GM21360 (cell line): ENCODE results near the gene RSPH4A.
A peak's percentile ranks its signal among the peaks of the same experiment; 100 is the strongest.
"Not testable (repeated sequence)": the region's sequence is repeated elsewhere in the genome, so short reads cannot be mapped to it uniquely, and the experiment has no call there.

Experiments used
- ATAC-seq: cut with Tn5 transposase; IDR thresholded peaks from one replicate; pipeline ENCODE4 v1.9.1; 2021; ENCODE audit warnings: mild to moderate bottlenecking, moderate library complexity; ENCODE audit not compliant: unreplicated experiment

RSPH4A gene

DNA sequence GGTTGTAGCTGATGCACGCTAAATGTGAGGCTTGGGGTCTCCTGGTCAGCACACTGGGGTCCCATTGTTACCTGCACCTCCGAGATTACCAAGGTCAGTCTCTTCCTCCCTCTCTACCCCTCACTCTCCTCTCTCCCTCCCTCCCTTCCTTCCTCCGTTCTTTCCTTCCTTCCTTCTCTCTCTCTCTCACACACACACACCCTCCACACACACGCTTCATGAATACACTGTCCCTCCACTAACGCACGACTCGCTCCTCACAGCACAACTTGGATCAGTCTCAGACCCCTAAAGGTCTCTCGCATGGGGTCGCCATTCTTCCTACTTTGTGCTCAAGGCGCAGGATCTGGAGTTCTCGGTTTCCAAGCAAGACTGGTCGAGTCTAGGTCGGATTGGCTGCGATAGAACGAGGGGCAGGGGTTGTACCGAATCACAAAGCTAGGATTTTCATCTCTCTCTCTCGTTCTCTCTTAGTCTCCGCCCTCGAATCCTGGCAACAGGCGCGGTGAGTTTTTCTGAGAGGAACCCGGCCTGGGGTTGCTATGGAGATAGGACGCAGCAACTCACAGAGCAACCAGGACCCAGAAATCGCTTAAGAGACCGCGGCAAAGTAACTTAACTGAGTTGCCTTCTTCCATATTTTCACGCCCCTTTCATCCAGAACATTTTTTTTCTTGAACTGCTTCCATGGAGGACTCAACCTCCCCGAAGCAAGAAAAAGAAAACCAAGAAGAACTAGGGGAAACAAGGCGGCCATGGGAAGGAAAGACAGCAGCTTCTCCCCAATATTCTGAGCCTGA lies at the start of gene RSPH4A:
RSPH4A (plus strand) TSS at position 543 of the 800 bp plus-strand sequence; CDS start at position 688, 145 bp downstream.
- ATAC-seq = peak; percentile 100

DNA sequence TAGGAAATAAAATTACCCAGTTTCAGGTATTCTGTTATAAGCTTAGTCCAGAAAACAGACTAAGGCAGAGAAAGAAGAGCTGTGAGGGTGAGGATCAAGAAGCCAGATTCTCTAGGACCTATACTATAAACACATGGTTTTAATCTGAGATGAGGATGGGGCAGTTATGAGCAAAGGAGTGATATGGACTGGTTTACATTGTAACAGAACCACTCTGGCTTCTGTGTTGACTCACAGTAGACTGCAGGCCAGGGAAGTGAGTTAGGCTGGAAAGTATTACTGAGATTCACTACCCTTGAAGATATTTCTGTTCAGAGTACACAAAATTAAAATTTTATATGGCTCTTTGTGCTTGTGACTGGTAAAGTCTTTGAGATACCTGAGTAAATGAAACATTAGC lies 48.2 kb upstream of the RSPH4A start:
- no peak for ATAC-seq

DNA sequence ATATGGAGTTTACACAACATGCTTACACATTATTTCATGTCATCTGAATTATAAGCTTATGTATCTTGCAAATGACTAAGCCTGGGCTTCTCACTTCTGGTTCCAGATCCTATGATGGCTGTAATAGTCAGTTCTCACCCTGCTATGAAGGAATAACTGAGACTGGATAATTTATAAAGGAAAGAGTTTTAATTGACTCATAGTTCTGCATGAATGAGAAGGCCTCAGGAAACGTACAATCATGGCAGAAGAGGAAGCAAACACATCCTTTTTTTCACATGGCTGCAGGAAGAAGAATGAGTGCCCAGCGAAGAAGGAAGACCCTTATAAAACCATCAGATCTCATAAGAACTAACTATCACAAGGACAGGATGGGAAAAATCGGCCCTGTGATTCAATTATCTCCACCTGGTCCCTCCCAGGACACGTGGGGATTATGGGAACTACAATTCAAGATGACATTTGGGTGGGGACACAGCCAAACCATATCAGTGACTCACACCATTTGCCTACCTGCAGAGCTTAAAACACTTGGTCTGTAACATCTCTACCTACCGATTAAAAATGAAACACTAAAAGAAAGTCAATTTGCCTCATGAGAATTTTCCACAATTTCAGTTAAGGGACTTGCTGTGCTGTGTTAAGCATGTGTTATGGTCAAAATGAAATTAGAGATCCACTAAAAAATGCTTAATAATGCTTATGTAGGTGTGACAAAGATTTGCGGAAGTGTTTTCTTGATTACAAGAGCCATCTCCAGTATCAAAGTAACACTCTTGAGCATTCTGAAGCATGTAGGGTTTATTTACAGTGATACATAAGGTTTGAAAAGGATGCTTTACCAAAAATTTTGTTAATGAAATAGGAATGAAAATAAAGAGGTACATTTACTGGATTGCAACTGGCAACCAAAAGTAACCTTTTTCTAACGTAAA lies 47.2 kb upstream of the RSPH4A start:
- ATAC-seq = no peak

DNA sequence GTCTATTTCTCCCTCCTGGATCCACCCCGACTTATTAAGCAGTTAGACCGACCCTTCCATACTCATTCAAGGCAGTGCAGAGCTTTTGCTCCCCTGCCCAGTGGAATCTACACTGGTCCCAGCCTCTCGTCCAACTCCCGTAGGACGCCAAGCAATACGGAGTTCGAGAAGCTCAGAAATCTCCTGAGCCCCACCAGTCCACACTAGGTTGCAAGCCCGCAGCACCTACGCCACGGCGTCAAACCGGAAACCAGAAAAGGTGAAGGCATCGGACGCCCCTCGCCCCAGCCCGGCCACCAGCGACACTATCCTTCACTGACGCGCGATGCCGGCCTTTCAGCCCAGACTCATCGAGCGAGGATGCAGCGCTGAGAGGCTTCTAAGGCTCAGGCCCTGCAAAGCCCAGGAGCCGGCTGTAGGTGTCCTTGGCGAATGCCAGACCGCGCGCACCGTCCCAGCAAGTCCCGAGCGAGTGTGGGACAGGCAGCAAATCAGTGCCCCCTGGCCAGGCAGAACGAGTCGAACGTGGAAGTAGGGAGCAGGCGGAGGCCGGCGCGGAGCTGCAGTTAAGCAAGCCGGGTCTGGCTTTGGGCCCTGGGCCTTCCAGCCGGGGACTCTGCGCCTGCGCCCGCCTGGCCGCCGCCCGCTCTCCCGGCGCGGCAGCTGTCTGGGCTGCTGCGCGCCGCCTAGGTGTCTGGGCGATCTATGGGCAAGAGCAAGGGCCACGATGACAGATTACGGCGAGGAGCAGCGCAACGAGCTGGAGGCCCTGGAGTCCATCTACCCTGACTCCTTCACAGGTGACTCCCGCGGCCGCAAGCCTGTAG lies 45.2 kb upstream of the RSPH4A start, which contains the start of gene RWDD1:
RWDD1 (plus strand) TSS at position 649 of the 827 bp plus-strand sequence; CDS start at position 728, 79 bp downstream.
- ATAC-seq = peak; percentile 97

DNA sequence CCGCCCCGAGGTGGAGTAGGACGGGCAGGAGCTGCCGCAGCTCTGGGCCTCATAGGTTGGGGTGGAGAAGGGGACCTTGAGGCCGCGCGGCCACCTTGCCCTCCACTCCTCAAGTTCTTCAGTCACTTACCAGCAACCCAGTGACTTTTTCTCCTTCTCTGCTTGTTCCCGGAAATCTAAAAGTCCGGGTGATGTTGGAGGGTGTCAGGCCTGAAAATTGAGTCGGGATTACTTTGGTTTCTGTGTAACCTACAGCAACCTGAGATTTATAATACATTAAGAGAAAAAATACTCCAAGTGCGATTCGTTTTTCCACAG lies 44.6 kb upstream of the RSPH4A start:
- no peak for ATAC-seq

DNA sequence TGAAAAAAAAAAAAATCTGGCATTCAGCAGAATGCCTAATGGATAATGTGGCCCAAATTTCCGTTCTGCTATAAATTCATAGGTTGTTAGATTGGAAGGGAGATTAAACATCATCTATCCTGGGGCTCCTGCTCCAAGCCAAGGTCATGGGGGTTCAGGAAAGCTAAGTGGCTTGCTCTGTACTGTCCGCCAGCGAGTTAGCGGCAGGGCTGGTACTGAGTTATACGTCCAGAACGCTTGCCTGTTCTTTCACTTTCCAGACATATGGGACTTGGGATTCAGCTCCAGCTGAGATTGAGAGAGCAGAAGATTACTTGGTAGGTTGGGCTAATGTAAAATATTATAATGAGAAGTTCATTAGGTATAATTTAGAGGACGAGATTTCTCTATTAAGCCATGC lies 44.1 kb upstream of the RSPH4A start:
- ATAC-seq = no peak

DNA sequence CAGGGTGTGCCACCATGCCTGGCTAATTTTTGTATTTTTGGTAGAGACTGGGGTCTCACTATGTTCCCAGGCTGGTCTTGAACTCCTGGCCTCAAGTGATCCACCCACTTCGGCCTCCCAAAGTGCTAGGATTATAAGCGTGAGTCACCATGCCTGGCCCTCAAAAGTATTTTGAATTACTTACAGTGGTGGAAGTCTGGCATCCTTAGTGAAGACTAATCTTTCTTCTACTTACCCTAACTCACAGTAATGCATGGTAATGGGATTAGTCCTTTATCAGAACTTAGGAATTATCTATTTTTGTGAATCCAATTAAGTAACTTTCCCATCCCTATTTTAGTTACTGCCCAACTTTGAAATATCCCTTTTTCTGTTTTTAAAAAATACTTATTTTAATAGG lies 41.1 kb upstream of the RSPH4A start:
- no peak for ATAC-seq

DNA sequence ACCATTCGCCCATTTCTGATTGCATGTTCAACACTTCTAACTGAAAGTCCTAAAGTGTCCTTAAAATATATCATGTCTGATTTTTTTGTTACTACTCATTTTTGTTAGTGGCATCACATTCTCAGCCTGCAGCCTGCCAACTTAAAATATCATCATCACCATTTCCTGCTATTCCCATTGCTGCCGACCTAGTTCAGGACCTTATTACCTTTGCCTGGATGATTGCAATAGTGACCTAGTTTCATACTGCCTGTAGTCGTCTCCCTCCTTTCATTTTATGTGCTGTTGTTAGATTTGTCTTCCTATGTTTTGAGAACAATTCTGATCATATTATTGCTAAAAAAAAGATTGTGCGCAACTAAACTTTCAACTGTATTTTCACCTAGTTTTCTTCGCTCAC lies 38.8 kb upstream of the RSPH4A start:
- no peak for ATAC-seq

DNA sequence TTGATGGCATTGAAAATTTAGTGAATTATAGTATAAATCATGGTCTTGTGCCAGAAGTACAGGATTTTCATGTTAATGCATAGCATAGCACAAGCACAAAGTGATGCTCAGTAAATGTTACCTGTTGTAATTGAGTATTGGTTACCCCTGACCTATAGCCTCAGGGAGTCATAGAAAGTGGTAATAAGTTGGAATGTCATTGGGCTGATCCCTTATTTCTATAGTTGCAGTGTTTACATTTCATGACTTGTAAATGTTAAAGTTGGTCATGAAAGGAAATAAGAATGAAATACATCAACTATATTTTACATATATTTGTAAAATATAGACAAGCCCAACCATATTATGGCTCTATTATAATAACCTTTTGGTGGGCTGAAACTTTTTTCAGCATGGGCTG lies 37.9 kb upstream of the RSPH4A start:
- ATAC-seq = no peak

DNA sequence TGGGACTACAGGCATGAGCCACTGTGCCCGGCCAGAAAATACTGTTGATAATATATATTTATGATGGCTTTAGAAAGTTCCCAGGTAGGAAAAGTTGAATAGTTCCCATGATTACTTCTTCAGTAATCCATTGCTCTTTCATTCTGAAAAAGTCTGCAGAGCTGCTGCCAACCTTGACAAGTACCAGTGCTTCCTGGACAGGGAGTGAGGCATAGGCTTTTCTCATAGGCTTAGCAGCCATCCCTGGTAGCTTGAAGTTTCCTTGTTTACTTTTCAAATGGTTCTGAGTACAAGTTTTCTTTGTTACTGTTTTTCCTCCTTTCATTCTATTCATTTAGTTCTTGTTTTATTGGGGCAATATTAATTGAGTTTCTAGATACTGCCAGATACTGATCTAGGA lies 37.1 kb upstream of the RSPH4A start:
- no peak for ATAC-seq

DNA sequence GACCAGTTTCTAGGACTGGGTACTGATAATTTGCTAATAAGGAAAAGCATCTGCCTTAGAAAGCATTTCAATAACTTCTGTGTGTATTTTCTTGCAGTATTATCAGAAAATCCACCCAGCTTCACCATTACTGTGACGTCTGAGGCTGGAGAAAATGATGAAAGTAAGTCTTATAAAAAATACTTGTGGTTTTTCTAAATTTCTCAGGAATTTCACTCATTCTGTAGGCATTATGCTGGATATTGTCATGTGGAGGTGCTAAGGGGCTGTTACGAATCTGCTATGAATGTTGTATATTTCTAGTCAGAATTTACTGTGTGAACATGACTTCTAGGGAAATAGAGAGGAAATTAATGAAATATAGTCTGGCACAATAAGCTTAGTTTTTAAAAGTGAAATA lies 36.1 kb upstream of the RSPH4A start:
- no peak for ATAC-seq

DNA sequence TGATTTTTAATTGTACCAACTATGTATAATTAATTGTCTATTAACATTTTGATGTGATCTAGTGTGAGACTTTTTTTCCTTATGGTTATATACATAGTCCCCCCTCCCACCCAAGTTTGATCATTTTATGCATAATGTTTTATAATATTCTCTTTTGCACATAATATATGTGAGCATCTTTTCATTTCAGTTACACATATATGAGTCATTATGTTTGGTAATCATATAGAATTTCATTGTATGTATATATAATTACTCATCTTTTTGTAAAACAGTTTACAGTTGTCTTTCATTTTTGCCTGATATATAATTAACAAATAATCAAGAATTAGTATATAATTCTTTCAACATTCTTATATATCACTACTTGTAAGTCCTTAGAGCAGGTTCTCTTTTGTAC lies 30.0 kb upstream of the RSPH4A start:
- ATAC-seq = no peak

DNA sequence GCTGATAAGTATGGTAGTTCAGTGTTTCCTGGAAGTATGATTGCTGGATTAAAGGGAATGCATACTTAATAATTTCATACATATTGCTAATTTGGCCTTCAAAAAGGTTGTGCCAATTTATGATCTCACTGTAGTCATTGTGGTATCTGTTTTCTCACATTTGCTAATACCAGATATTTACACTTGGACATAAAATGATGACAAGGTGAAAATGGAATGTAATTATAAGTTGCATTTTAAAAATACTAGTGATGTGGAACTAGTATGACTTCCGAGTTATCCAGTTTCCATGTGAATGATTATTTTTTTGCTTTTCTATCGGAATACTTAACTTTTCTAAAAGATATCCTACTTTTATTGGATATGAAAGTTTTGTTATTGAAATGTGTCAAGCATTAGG lies 29.5 kb upstream of the RSPH4A start:
- ATAC-seq = no peak

DNA sequence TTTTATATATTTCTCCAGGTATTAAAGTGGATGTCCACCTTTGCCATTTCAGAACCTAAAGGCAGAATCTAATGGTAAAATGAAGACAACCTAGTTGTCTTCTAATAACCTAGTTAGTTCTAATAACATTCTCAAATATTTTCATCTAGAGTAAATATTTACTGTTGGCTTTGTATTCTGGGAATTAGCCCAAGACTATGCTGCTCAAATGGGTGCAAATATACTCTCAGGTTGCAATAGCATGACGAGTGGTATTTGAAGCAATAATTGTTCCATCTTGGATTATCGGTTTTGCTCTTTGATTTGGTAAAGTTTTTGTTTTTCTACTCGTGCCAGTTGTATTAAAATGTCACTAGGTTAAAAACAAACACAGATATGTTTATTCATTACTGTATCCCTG lies 21.0 kb upstream of the RSPH4A start:
- ATAC-seq = no peak

DNA sequence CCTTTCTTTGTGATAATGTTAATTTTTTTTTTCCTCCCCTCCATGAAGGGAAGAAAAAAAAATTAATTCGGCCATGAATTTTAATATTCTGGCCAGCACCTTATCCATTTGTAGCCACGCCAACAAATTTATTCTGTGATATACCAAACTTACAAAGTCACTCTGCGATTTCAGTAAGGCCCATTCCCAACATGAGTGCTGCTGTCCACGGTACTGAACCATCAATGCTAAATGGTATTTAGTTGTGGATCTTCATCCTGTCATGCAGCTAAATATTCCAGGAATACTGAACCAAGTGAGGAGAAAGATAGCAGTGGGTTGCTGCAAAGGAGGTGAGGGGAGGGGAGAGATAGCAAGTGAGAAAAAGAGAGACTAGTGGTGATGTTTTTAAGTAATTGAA lies 19.5 kb upstream of the RSPH4A start:
- no peak for ATAC-seq

DNA sequence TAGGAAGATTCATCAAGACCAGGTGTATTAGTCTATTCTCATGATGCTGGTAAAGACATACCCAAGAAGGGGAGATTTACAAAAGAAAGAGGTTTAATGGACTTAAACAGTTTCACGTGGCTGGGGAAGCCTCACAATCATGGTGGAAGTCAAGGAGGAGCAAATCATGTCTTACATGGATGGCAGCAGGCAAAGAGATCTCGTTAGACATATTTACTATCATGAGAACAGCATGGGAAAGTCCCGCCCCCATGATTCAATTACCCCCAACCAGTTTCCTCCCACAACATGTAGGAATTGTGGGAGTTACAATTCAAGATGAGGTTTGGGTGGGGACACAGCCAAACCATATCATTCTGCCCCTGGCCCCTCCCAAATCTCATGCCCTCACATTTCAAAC lies 12.4 kb upstream of the RSPH4A start:
- ATAC-seq = not testable (repeated sequence)

DNA sequence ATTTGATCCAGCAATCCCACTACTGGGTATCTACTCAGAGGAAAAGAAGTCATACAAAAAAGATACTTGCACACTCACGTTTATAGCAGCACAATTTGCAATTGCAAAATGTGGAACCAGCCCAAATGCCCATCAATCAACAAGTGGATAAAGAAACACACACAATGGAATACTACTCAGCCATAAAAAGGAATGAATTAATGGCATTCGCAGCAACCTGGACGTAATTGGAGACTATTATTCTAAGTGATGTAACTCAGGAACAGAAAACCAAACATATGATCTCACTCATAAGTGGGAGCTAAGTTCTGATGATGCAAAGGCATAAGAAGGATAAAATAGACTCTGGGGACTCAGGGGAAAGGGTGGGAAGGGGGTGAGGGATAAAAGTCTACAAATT lies 11.4 kb upstream of the RSPH4A start:
- not testable (repeated sequence) for ATAC-seq

DNA sequence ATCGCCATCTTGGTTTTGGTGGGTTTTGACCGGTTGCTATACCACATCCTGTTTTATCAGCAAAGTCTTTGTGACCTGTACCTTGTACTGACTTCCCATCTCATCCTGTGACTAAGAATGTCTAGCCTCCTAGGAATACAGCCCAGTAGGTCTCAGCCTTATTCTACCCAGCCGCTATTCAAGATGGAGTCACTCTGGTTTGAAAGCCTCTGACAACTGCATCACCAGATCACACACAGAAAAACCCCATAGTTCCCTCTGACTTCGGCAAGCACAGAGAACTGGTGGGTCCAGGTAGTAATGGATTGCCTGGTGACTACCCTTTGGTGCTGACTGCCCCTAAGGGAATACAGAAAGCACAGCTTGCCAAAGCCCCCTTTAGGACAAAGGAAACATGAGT lies 10.3 kb upstream of the RSPH4A start:
- ATAC-seq = no peak

DNA sequence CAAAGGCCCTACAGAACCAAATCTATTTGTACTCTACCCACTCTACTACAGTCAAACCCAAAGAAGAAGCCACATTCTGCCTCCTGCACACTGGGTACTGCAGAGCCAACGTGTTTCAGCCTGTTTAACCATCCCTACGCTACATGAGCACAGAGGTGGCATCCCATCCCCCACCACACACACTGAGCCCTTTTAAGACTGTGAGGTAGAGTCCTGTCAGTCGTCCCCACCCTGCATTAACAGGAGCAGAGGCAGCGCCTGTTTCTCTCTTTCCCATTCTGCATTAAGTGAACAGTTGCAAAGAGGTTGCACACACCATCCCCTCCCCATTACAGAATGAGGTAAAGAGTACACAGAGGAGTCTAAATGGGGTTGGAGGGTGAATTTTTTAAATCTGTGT lies 5.2 kb upstream of the RSPH4A start:
- ATAC-seq = no peak

DNA sequence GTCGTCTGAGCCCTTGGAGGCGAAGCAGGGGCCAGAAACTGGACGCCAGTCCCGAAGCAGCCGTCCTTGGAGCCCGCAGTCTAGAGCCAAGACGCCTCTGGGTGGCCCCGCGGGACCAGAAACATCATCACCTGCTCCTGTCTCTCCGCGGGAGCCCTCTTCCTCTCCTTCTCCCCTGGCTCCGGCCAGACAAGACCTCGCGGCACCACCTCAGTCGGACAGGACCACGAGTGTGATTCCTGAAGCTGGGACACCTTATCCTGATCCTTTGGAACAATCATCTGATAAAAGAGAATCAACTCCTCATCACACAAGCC lies 416 bp downstream of the RSPH4A start:
- ATAC-seq = no peak

DNA sequence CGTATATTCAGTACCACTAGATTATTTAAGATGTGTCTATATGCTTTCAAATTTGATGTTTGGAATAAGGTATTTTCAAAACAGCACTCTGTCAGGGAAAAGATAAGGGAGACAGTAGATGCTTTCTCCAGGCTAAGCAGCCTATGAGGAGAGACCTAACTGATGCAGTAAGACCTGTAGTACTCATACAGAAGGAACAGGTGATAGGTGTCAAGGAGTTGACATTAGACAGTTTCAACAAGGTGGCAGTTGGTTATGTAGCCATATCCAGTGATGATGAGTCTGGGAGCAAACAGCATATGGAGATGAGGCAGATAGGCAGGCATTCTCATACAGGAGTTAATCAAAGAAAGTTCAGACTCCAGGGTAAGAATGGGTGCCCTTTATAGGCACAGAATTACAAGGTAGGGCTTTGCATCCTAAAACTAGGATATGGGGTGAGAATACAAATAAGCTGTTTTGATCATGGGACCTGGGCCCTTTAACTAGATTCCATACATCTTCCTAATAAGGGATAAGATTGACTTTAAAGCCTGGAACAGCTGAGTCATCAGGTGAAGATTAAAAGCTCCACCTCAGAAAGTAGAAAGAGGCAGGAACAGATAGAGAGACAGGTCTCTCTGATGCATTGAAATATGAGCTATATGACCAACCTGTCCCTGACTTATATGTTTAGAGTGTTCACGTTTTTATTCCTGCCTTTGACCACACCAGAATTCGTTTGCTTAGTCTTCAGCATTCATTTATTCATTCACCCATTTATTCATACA lies 7.9 kb downstream of the RSPH4A start:
- no peak for ATAC-seq
